HG02885 (cell line): ENCODE data around the gene ERICH6B.

ENCODE experiments used
- ATAC-seq: cut with Tn5 transposase; IDR thresholded peaks from one replicate; pipeline ENCODE4 v1.9.1; 2021; ENCODE audit warnings: mild to moderate bottlenecking; ENCODE audit not compliant: unreplicated experiment, poor library complexity

Gene ERICH6B

GRCh38 chr13:45545686-45546409 is 69.7 kb downstream of the ERICH6B start:
- no peak for ATAC-seq

GRCh38 chr13:45544520-45544919 is 71.0 kb downstream of the ERICH6B start:
- no peak for ATAC-seq

- no peak for ATAC-seq
Observed at GRCh38 chr13:45542878-45543277, 72.7 kb downstream of the ERICH6B start.

GRCh38 chr13:45542391-45542790 is 73.1 kb downstream of the ERICH6B start:
- no peak for ATAC-seq

GRCh38 chr13:45541806-45542205 is 73.7 kb downstream of the ERICH6B start:
- ATAC-seq: no peak

GRCh38 chr13:45540864-45541263 is 74.7 kb downstream of the ERICH6B start:
- no peak for ATAC-seq

- no peak for ATAC-seq
Observed at GRCh38 chr13:45540195-45540594, 75.3 kb downstream of the ERICH6B start.

- no peak for ATAC-seq
Observed at GRCh38 chr13:45538382-45538781, 77.2 kb downstream of the ERICH6B start.

- ATAC-seq: no peak
Observed at GRCh38 chr13:45537516-45537915, 78.0 kb downstream of the ERICH6B start.

- ATAC-seq: no peak
Observed at GRCh38 chr13:45536224-45536623, 79.3 kb downstream of the ERICH6B start.

GRCh38 chr13:45534604-45535003 is 80.9 kb downstream of the ERICH6B start:
- ATAC-seq: no peak

- no peak for ATAC-seq
Observed at GRCh38 chr13:45529758-45530157, 85.8 kb downstream of the ERICH6B start.

GRCh38 chr13:45527699-45528462 is 87.7 kb downstream of the ERICH6B start:
- ATAC-seq: no peak

GRCh38 chr13:45522571-45522970 is 93.0 kb downstream of the ERICH6B start:
- no peak for ATAC-seq

GRCh38 chr13:45521297-45521696 is 94.2 kb downstream of the ERICH6B start:
- ATAC-seq: no peak

- no peak for ATAC-seq
Observed at GRCh38 chr13:45519493-45519892, 96.0 kb downstream of the ERICH6B start.

GRCh38 chr13:45518525-45519245 is 96.9 kb downstream of the ERICH6B start:
- ATAC-seq: no peak

- no peak for ATAC-seq
Observed at GRCh38 chr13:45516757-45517156, 98.8 kb downstream of the ERICH6B start.

GRCh38 chr13:45512098-45512496 is 103.4 kb downstream of the ERICH6B start:
- no peak for ATAC-seq

GRCh38 chr13:45511310-45512097 is 104.0 kb downstream of the ERICH6B start:
- peak; percentile 56 for ATAC-seq
